ENCODE results near the gene KANSL1.

KANSL1 gene

GRCh38 chr17:46124695-46125592, 68.3 kb downstream of the KANSL1 start:
- no peak for TF ChIP-seq CTCF (conservative IDR thresholded peaks at IDR 0.05; ENCODE audit: low read length)
- DNase-seq (ENCODE audit: low read depth) = no peak
- no peak overlapping the region for H3K4me3 ChIP-seq (ENCODE audit: low read length)

GRCh38 chr17:46123607-46124006, 69.6 kb downstream of the KANSL1 start:
- no peak for TF ChIP-seq CTCF (conservative IDR thresholded peaks at IDR 0.05; ENCODE audit: low read length)
- H3K4me3 ChIP-seq (ENCODE audit: low read length) = no peak overlapping the region
- DNase-seq (ENCODE audit: low read depth) = no peak

- H3K4me3 ChIP-seq (ENCODE audit: low read length) = no peak overlapping the region
- TF ChIP-seq CTCF (conservative IDR thresholded peaks at IDR 0.05; ENCODE audit: low read length) = no peak
Measured at GRCh38 chr17:46122486-46122871, 70.8 kb downstream of the KANSL1 start.

GRCh38 chr17:46121841-46122485, 71.3 kb downstream of the KANSL1 start:
- H3K4me3 ChIP-seq (ENCODE audit: low read length) = no peak overlapping the region
- no peak for TF ChIP-seq CTCF (conservative IDR thresholded peaks at IDR 0.05; ENCODE audit: low read length)
- DNase-seq (ENCODE audit: low read depth) = no peak

More at GRCh38 chr17:46122486-46122871, 70.8 kb downstream of the KANSL1 start:
- DNase-seq (ENCODE audit: low read depth) = no peak

- no peak for TF ChIP-seq CTCF (conservative IDR thresholded peaks at IDR 0.05; ENCODE audit: low read length)
- no peak for DNase-seq (ENCODE audit: low read depth)
- no peak overlapping the region for H3K4me3 ChIP-seq (ENCODE audit: low read length)
Measured at GRCh38 chr17:46121165-46121764, 72.0 kb downstream of the KANSL1 start.

- no peak for DNase-seq (ENCODE audit: low read depth)
- no peak overlapping the region for H3K4me3 ChIP-seq (ENCODE audit: low read length)
- no peak for TF ChIP-seq CTCF (conservative IDR thresholded peaks at IDR 0.05; ENCODE audit: low read length)
Measured at GRCh38 chr17:46120537-46120936, 72.7 kb downstream of the KANSL1 start.

Data from AG10803 (cell line).